Spleen (tissue), 7 donors: ENCODE results near the gene FAM20A.

Experiments
- CTCF ChIP-seq, 11 experiments: fragments of 200-600 bp in 7 of 11; fragments of 450-650 bp in 4 of 11; sonication (generic) in 4 of 11; IDR thresholded peaks in 8 of 11; conservative IDR thresholded peaks in 3 of 11; 1 replicate in 7 of 11; 2 replicates in 4 of 11; pipeline versions ENCODE4 v1.4.0 to v1.8.0; 2016 to 2021; ENCODE audit warnings: antibody characterized with exemption in 11 of 11, inconsistent platforms in 4 of 11, mild to moderate bottlenecking in 1 of 11
- POLR2A ChIP-seq, 3 donors: fragments of 450-650 bp; IDR thresholded peaks; one replicate each; pipeline ENCODE4 v1.5.1; 2017; ENCODE audit warnings: antibody characterized with exemption in 3 of 3, mild to moderate bottlenecking in 1 of 3
- POLR2AphosphoS5 ChIP-seq, 3 donors: sonication (generic); formaldehyde crosslinking; IDR thresholded peaks; one replicate each; pipeline ENCODE4 v1.5.1; 2017; ENCODE audit warnings: antibody characterized with exemption in 3 of 3
- donor health status: DM: no; HTN: no; CAD: no; lungs with moderate emphysema.
- donor health status: DM: no; HTN: no; CAD: no.
- donor health status: DM: no; HTN: no; CAD: no.

DNA sequence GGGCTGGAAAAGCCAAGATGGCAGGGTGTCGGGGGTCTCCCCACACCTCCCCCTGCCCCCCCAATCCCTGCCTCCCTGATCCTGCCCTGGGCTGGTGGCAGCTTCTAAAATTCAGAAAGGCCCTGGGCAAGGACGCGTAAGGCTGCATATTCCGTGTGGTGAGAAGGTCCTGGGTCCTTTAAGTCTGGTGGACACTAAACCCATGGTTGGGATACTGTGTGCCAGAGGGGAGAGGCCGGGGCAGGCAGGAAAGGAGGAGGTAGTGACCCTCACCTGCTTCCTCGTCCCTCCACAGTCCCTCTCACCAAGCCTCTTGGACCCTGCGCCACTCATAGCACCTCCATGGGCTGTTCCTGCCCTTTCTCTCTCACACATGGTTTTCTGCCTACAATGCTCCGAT lies 60.2 kb downstream of the FAM20A start:
- TF ChIP-seq CTCF (IDR thresholded peaks at IDR 0.05 in 8 of 11, conservative IDR thresholded peaks at IDR 0.05 in 3 of 11): no peak
- no peak for TF ChIP-seq POLR2A (IDR thresholded peaks at IDR 0.05)
- TF ChIP-seq POLR2AphosphoS5 (IDR thresholded peaks at IDR 0.05): no peak
